Astrocyte (in vitro differentiated cells and primary cell): ENCODE measurements around the gene ACE2. TPM values are rescaled to one million over a fixed set of nuclear protein-coding genes. Genes with fewer than 3 reads are reported as not detected.

ENCODE experiments used
- DNase-seq: peaks from one replicate; pipeline ENCODE4 v3.0.0-alpha.2; 2010; ENCODE audit warnings: low read depth
- FAIRE-seq: peaks from 2 replicates; lab custom pipeline; 2011; peaks lifted over from hg19 to GRCh38; lab: Jason Lieb, UNC
- H2AFZ ChIP-seq: 2 replicates; pipeline ENCODE4 v1.6.0; 2012; ENCODE audit warnings: low read depth, low read length, inconsistent platforms
- H3K27ac ChIP-seq: 2 replicates; pipeline ENCODE4 v1.5.1; 2011; ENCODE audit warnings: low read depth, low read length, inconsistent platforms
- H3K27me3 ChIP-seq: 2 replicates; pipeline ENCODE4 v1.6.0; 2011; ENCODE audit warnings: low read length, inconsistent platforms; ENCODE audit not compliant: insufficient read depth
- H3K36me3 ChIP-seq: 2 replicates; pipeline ENCODE4 v1.5.1; 2011; ENCODE audit warnings: low read length, inconsistent platforms; ENCODE audit not compliant: insufficient read depth
- H3K4me1 ChIP-seq: 2 replicates; pipeline ENCODE4 v1.5.1; 2011; ENCODE audit warnings: low read length, inconsistent platforms; ENCODE audit not compliant: insufficient read depth
- H3K4me2 ChIP-seq: 2 replicates; pipeline ENCODE4 v1.6.0; 2012; ENCODE audit warnings: low read length, inconsistent platforms
- H3K4me3 ChIP-seq: 2 replicates; pipeline ENCODE4 v1.5.1; 2011; ENCODE audit warnings: low read depth, mild to moderate bottlenecking, low read length, inconsistent platforms; ENCODE audit not compliant: insufficient read depth
- H3K79me2 ChIP-seq: 2 replicates; pipeline ENCODE4 v1.6.0; 2012; ENCODE audit warnings: mild to moderate bottlenecking, low read length, inconsistent platforms; ENCODE audit not compliant: insufficient read depth
- H3K9ac ChIP-seq: 2 replicates; pipeline ENCODE4 v1.6.0; 2012; ENCODE audit warnings: mild to moderate bottlenecking, low read length, inconsistent platforms
- H3K9me3 ChIP-seq: 2 replicates; pipeline ENCODE4 v1.5.1; 2012; ENCODE audit warnings: low read depth, mild to moderate bottlenecking, low read length, inconsistent platforms; ENCODE audit not compliant: insufficient read depth
- H4K20me1 ChIP-seq: 2 replicates; pipeline ENCODE4 v1.6.0; 2012; ENCODE audit warnings: low read length, inconsistent platforms; ENCODE audit not compliant: insufficient read depth
- H3K27ac Mint-ChIP-seq: one replicate; pipeline ENCODE4 v1.8.0; 2021; ENCODE audit warnings: mild to moderate bottlenecking, mixed read lengths; ENCODE audit not compliant: unreplicated experiment
- H3K27me3 Mint-ChIP-seq: one replicate; pipeline ENCODE4 v1.8.0; 2021; ENCODE audit warnings: low read depth, mixed read lengths; ENCODE audit not compliant: unreplicated experiment
- H3K36me3 Mint-ChIP-seq: one replicate; pipeline ENCODE4 v1.8.0; 2021; ENCODE audit warnings: low read depth, mixed read lengths; ENCODE audit not compliant: unreplicated experiment
- H3K4me1 Mint-ChIP-seq: one replicate; pipeline ENCODE4 v1.8.0; 2021; ENCODE audit warnings: low read depth, mixed read lengths; ENCODE audit not compliant: unreplicated experiment
- H3K4me3 Mint-ChIP-seq: one replicate; pipeline ENCODE4 v1.8.0; 2021; ENCODE audit warnings: mild to moderate bottlenecking, moderate library complexity, mixed read lengths; ENCODE audit not compliant: unreplicated experiment
- H3K9me3 Mint-ChIP-seq: one replicate; pipeline ENCODE4 v1.8.0; 2021; ENCODE audit warnings: mild to moderate bottlenecking, mixed read lengths; ENCODE audit not compliant: unreplicated experiment
- EZH2 ChIP-seq: IDR thresholded peaks from 2 replicates; pipeline ENCODE4 v1.6.1; 2012; ENCODE audit warnings: mild to moderate bottlenecking, low read length, inconsistent platforms; ENCODE audit not compliant: insufficient read depth
- total RNA-seq: library from RNA; stranded (reverse); gene quantifications from 2 replicates; pipeline ENCODE4 v1.2.1, GENCODE V29; 2021
- TF ChIP-seq, protein P1 (sequence below): IDR thresholded peaks from 2 replicates; pipeline ENCODE4 v1.5.1; 2011; ENCODE audit warnings: low read depth, mild to moderate bottlenecking, inconsistent platforms, low read length, moderate library complexity; ENCODE audit not compliant: insufficient read depth

ACE2 gene
- total RNA-seq, 1 donor from 2014 or later = not detected

DNA sequence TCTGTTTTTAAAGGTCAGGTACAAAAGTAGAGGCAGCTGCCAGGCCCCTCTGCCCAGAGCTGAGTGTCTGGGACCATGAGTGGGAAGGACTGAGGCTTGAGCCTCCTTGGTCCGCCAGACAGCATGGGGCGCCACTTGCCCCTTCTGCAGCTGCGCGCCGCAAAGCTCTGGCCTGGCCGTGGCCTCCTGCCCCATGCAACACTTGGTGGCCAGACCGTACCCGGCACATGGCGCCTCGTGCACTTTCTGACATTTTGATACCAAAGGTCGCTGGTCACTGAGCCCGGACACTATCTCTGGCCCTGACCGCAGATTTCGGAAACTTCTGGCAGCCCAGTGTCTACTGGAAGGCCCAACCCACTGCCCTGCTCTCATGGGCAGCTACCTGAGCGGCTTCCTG is 45.3 kb upstream of the ACE2 start:
- H3K27ac ChIP-seq = no peak overlapping the region
- Mint-ChIP-seq H3K9me3 (no peaks in the 10 kb centered on the region), H3K36me3 (no peaks in the 10 kb centered on the region), H3K4me1 (no peaks in the 10 kb centered on the region), H3K27me3 (no peaks in the 10 kb centered on the region), H3K4me3 (no peak overlapping the region), H3K27ac (no peak overlapping the region)
- no peaks in the 10 kb centered on the region for H3K36me3 ChIP-seq
- H3K4me2 ChIP-seq = no peak overlapping the region
- DNase-seq (no peak), FAIRE-seq (no peak)
- no peak overlapping the region for H2AFZ ChIP-seq
- no peaks in the 10 kb centered on the region for H3K79me2 ChIP-seq
- H3K9me3 ChIP-seq = no peaks in the 10 kb centered on the region
- H4K20me1 ChIP-seq = no peaks in the 10 kb centered on the region
- H3K9ac ChIP-seq = no peak overlapping the region
- no peaks in the 10 kb centered on the region for H3K27me3 ChIP-seq
- no peaks in the 10 kb centered on the region for H3K4me1 ChIP-seq
- TF ChIP-seq, protein P1, sequence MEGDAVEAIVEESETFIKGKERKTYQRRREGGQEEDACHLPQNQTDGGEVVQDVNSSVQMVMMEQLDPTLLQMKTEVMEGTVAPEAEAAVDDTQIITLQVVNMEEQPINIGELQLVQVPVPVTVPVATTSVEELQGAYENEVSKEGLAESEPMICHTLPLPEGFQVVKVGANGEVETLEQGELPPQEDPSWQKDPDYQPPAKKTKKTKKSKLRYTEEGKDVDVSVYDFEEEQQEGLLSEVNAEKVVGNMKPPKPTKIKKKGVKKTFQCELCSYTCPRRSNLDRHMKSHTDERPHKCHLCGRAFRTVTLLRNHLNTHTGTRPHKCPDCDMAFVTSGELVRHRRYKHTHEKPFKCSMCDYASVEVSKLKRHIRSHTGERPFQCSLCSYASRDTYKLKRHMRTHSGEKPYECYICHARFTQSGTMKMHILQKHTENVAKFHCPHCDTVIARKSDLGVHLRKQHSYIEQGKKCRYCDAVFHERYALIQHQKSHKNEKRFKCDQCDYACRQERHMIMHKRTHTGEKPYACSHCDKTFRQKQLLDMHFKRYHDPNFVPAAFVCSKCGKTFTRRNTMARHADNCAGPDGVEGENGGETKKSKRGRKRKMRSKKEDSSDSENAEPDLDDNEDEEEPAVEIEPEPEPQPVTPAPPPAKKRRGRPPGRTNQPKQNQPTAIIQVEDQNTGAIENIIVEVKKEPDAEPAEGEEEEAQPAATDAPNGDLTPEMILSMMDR = no peak
- no peak for TF ChIP-seq EZH2
- H3K4me3 ChIP-seq = no peak overlapping the region

DNA sequence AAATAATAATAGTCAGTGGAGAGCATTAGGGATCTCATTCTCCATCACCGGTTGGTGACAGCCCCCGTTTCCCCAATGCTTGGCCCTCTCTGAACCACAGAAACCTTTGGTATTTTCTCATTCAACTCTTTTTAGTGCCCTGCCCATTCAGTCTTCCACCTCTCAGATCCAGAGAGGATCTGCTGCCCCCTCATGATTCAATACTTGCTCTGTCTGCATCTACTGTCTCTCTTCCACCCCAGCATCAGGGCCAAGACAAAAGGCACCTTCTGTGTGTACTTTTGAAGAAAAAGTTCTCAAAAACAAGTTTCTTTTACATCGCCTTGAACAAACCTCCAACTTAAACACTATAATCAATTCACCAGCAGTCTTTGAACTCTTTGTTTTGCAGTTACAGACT is 44.5 kb upstream of the ACE2 start:
- no peak for FAIRE-seq
- H3K4me3 Mint-ChIP-seq = no peak overlapping the region
- H3K36me3 Mint-ChIP-seq = no peaks in the 10 kb centered on the region
- Histone ChIP-seq H3K36me3 (no peaks in the 10 kb centered on the region), H3K9me3 (no peaks in the 10 kb centered on the region), H3K27me3 (no peaks in the 10 kb centered on the region), H3K4me3 (no peak overlapping the region), H3K27ac (no peak overlapping the region), H4K20me1 (no peaks in the 10 kb centered on the region), H2AFZ (no peak overlapping the region), H3K9ac (no peak overlapping the region), H3K4me2 (no peak overlapping the region), H3K4me1 (no peaks in the 10 kb centered on the region), H3K79me2 (no peaks in the 10 kb centered on the region)
- H3K27me3 Mint-ChIP-seq = no peaks in the 10 kb centered on the region
- H3K27ac Mint-ChIP-seq = no peak overlapping the region
- TF ChIP-seq, protein P1 = no peak
- no peak for TF ChIP-seq EZH2
- H3K4me1 Mint-ChIP-seq = no peaks in the 10 kb centered on the region
- H3K9me3 Mint-ChIP-seq = no peaks in the 10 kb centered on the region
- DNase-seq = no peak

DNA sequence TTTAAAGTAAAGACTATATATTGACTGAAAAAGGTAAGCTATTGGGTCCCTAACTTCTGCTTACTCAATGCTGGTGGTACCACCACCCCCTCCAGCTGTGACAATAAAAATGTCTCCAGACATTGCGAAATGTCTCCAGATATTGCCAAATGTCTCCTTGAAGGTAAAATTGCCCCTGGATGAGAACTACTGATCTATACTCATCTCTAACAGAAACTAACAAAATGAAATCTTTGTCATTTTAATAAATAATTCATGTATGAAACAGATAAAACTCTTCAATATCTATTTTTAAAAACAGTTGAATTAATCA is 43.8 kb upstream of the ACE2 start:
- FAIRE-seq = no peak
- Mint-ChIP-seq H3K36me3 (no peaks in the 10 kb centered on the region), H3K4me1 (no peaks in the 10 kb centered on the region), H3K9me3 (no peaks in the 10 kb centered on the region), H3K27ac (no peak overlapping the region), H3K4me3 (no peak overlapping the region), H3K27me3 (no peaks in the 10 kb centered on the region)
- Histone ChIP-seq H3K9ac (no peak overlapping the region), H3K79me2 (no peaks in the 10 kb centered on the region), H3K4me2 (no peak overlapping the region), H2AFZ (no peak overlapping the region), H3K36me3 (no peaks in the 10 kb centered on the region), H3K27me3 (no peaks in the 10 kb centered on the region), H4K20me1 (no peaks in the 10 kb centered on the region), H3K4me1 (no peaks in the 10 kb centered on the region), H3K4me3 (no peak overlapping the region), H3K9me3 (no peaks in the 10 kb centered on the region), H3K27ac (no peak overlapping the region)
- no peak for TF ChIP-seq EZH2
- TF ChIP-seq, protein P1 = no peak
- no peak for DNase-seq
